Measurements from ENCODE around the gene GGCX.
"Not testable (repeated sequence)": the region's sequence is repeated elsewhere in the genome, so short reads cannot be mapped to it uniquely, and the experiment has no call there.

The GGCX gene

GRCh38 chr2:85544915-85545779 is 16.1 kb downstream of the GGCX start:
- not testable (repeated sequence) for H3K9ac ChIP-seq (ENCODE audit: low read length); H3K9me3 ChIP-seq (ENCODE audit: low read length); H3K27ac ChIP-seq (ENCODE audit: low read depth, low read length); H3K27me3 ChIP-seq (ENCODE audit: control insufficient read depth in 1 of 2, insufficient read depth in 2 of 2, low read length in 2 of 2); H3K4me3 ChIP-seq (ENCODE audit: low read depth in 1 of 2, low read length in 2 of 2)
- Histone ChIP-seq H3K36me3 (ENCODE audit: insufficient read depth, low read length) (peaks cover 64% of the 10 kb centered on the region), H3K4me1 (ENCODE audit: insufficient read depth, low read length) (peaks cover 36% of the 10 kb centered on the region)

GRCh38 chr2:85544254-85544691 is 17.0 kb downstream of the GGCX start:
- H3K27ac ChIP-seq (ENCODE audit: low read depth, low read length); H3K27me3 ChIP-seq (ENCODE audit: control insufficient read depth in 1 of 2, insufficient read depth in 2 of 2, low read length in 2 of 2); H3K9me3 ChIP-seq (ENCODE audit: low read length); H3K4me3 ChIP-seq (ENCODE audit: low read depth in 1 of 2, low read length in 2 of 2); H3K9ac ChIP-seq (ENCODE audit: low read length): not testable (repeated sequence)
- peaks cover 36% of the 10 kb centered on the region for H3K4me1 ChIP-seq (ENCODE audit: insufficient read depth, low read length)
- peaks cover 58% of the 10 kb centered on the region for H3K36me3 ChIP-seq (ENCODE audit: insufficient read depth, low read length)

- H3K9me3 ChIP-seq (ENCODE audit: low read length), result no peaks in the 10 kb centered on the region
- H3K27ac ChIP-seq (ENCODE audit: low read depth, low read length), result no peak overlapping the region
- H3K4me1 ChIP-seq (ENCODE audit: insufficient read depth, low read length), result peaks cover 36% of the 10 kb centered on the region
- peak overlapping the region in 1 of 2 donors; percentile 4 for H3K4me3 ChIP-seq (ENCODE audit: low read depth in 1 of 2, low read length in 2 of 2)
- peak overlapping the region; percentile 31 for H3K9ac ChIP-seq (ENCODE audit: low read length)
- H3K36me3 ChIP-seq (ENCODE audit: insufficient read depth, low read length), result peaks cover 53% of the 10 kb centered on the region
- no peaks in the 10 kb centered on the region for H3K27me3 ChIP-seq (ENCODE audit: control insufficient read depth in 1 of 2, insufficient read depth in 2 of 2, low read length in 2 of 2)
Measured at GRCh38 chr2:85542777-85543176, 18.5 kb downstream of the GGCX start.

GRCh38 chr2:85541753-85542457 is 19.4 kb downstream of the GGCX start:
- Histone ChIP-seq H3K4me3 (ENCODE audit: low read depth in 1 of 2, low read length in 2 of 2) (peak overlapping the region in 1 of 2 donors; percentile 76), H3K27ac (ENCODE audit: low read depth, low read length) (peak overlapping the region; percentile 96), H3K9me3 (ENCODE audit: low read length) (no peaks in the 10 kb centered on the region), H3K9ac (ENCODE audit: low read length) (peak overlapping the region; percentile 77), H3K4me1 (ENCODE audit: insufficient read depth, low read length) (peaks cover 45% of the 10 kb centered on the region), H3K27me3 (ENCODE audit: control insufficient read depth in 1 of 2, insufficient read depth in 2 of 2, low read length in 2 of 2) (no peaks in the 10 kb centered on the region), H3K36me3 (ENCODE audit: insufficient read depth, low read length) (peaks cover 53% of the 10 kb centered on the region)

- peak overlapping the region; percentile 77 for H3K9ac ChIP-seq (ENCODE audit: low read length)
Measured at GRCh38 chr2:85541262-85541661, 20.0 kb downstream of the GGCX start.

GRCh38 chr2:85540133-85540648 is 21.1 kb downstream of the GGCX start:
- no peaks in the 10 kb centered on the region for H3K9me3 ChIP-seq (ENCODE audit: low read length)
- peak overlapping the region; percentile 96 for H3K27ac ChIP-seq (ENCODE audit: low read depth, low read length)
- no peaks in the 10 kb centered on the region for H3K27me3 ChIP-seq (ENCODE audit: control insufficient read depth in 1 of 2, insufficient read depth in 2 of 2, low read length in 2 of 2)
- peak overlapping the region; percentile 77 for H3K9ac ChIP-seq (ENCODE audit: low read length)
- peaks cover 53% of the 10 kb centered on the region for H3K4me1 ChIP-seq (ENCODE audit: insufficient read depth, low read length)
- H3K4me3 ChIP-seq (ENCODE audit: low read depth in 1 of 2, low read length in 2 of 2), result peak overlapping the region; percentile 76 to 97
- H3K36me3 ChIP-seq (ENCODE audit: insufficient read depth, low read length), result peaks cover 44% of the 10 kb centered on the region

More at GRCh38 chr2:85541262-85541661, 20.0 kb downstream of the GGCX start:
- Histone ChIP-seq H3K27me3 (ENCODE audit: control insufficient read depth in 1 of 2, insufficient read depth in 2 of 2, low read length in 2 of 2) (no peaks in the 10 kb centered on the region), H3K36me3 (ENCODE audit: insufficient read depth, low read length) (peaks cover 53% of the 10 kb centered on the region), H3K27ac (ENCODE audit: low read depth, low read length) (peak overlapping the region; percentile 96), H3K9me3 (ENCODE audit: low read length) (no peaks in the 10 kb centered on the region), H3K4me1 (ENCODE audit: insufficient read depth, low read length) (peaks cover 51% of the 10 kb centered on the region), H3K4me3 (ENCODE audit: low read depth in 1 of 2, low read length in 2 of 2) (peak overlapping the region in 1 of 2 donors; percentile 76)

- Histone ChIP-seq H3K27ac (ENCODE audit: low read depth, low read length) (peak overlapping the region; percentile 96), H3K4me1 (ENCODE audit: insufficient read depth, low read length) (peaks cover 50% of the 10 kb centered on the region)
Measured at GRCh38 chr2:85539361-85540132, 21.7 kb downstream of the GGCX start.

GRCh38 chr2:85538507-85539360 is 22.6 kb downstream of the GGCX start, which contains the start of gene MAT2A:
Gene MAT2A, plus strand, starts transcription at chr2:85539168. Its CDS starts 120 bp downstream, at chr2:85539288.
- H3K27ac ChIP-seq (ENCODE audit: low read depth, low read length), result peak within 1 kb of the TSS; percentile 96
- peak within 1 kb of the TSS; percentile 81 for H3K9ac ChIP-seq (ENCODE audit: low read length)
- no peaks in the 10 kb centered on the region for H3K9me3 ChIP-seq (ENCODE audit: low read length)
- peaks cover 44% of the 10 kb centered on the region for H3K4me1 ChIP-seq (ENCODE audit: insufficient read depth, low read length)
- peak within 1 kb of the TSS; percentile 76 to 97 for H3K4me3 ChIP-seq (ENCODE audit: low read depth in 1 of 2, low read length in 2 of 2)
- peaks cover 33% of the 10 kb centered on the region for H3K36me3 ChIP-seq (ENCODE audit: insufficient read depth, low read length)
- no peaks in the 10 kb centered on the region for H3K27me3 ChIP-seq (ENCODE audit: control insufficient read depth in 1 of 2, insufficient read depth in 2 of 2, low read length in 2 of 2)

More at GRCh38 chr2:85539361-85540132, 21.7 kb downstream of the GGCX start:
- Histone ChIP-seq H3K9ac (ENCODE audit: low read length) (peak overlapping the region; percentile 77), H3K4me3 (ENCODE audit: low read depth in 1 of 2, low read length in 2 of 2) (peak overlapping the region; percentile 76 to 97), H3K9me3 (ENCODE audit: low read length) (no peaks in the 10 kb centered on the region), H3K27me3 (ENCODE audit: control insufficient read depth in 1 of 2, insufficient read depth in 2 of 2, low read length in 2 of 2) (no peaks in the 10 kb centered on the region), H3K36me3 (ENCODE audit: insufficient read depth, low read length) (peaks cover 41% of the 10 kb centered on the region)

GRCh38 chr2:85537600-85538506 is 23.4 kb downstream of the GGCX start:
- Histone ChIP-seq H3K4me1 (ENCODE audit: insufficient read depth, low read length) (peaks cover 41% of the 10 kb centered on the region), H3K27me3 (ENCODE audit: control insufficient read depth in 1 of 2, insufficient read depth in 2 of 2, low read length in 2 of 2) (no peaks in the 10 kb centered on the region), H3K9ac (ENCODE audit: low read length) (peak overlapping the region; percentile 81), H3K36me3 (ENCODE audit: insufficient read depth, low read length) (peaks cover 24% of the 10 kb centered on the region), H3K9me3 (ENCODE audit: low read length) (no peaks in the 10 kb centered on the region), H3K4me3 (ENCODE audit: low read depth in 1 of 2, low read length in 2 of 2) (peak overlapping the region; percentile 76 to 97), H3K27ac (ENCODE audit: low read depth, low read length) (peak overlapping the region; percentile 96)
